Measurements from ENCODE around the gene SLC10A1. TPM values are rescaled to one million over a fixed set of nuclear protein-coding genes. Genes with fewer than 3 reads are reported as not detected.

The SLC10A1 gene
- total RNA-seq, 1 donor from 2014 or later, result not detected

DNA sequence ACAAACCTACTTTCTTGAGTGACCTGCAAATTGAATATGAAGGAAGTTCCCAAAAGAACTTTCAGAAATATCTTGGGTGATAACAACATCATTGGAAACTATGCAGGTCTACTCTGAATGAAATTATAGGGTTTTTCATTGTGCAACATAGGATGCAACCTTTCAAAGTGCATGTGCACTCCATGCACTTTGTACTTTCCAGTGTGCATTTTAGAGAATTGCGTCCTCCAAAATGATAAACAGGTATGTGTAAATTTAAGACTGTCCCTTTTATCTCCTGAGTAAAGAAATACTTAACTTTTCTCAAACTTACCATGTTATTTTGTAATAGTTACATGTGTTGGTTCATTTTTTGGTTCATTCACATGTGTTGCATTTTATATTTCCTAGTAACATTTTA, 16.9 kb downstream of the SLC10A1 start:
- no peak for TF ChIP-seq POLR2A (IDR thresholded peaks at IDR 0.05)
- TF ChIP-seq, protein P1, sequence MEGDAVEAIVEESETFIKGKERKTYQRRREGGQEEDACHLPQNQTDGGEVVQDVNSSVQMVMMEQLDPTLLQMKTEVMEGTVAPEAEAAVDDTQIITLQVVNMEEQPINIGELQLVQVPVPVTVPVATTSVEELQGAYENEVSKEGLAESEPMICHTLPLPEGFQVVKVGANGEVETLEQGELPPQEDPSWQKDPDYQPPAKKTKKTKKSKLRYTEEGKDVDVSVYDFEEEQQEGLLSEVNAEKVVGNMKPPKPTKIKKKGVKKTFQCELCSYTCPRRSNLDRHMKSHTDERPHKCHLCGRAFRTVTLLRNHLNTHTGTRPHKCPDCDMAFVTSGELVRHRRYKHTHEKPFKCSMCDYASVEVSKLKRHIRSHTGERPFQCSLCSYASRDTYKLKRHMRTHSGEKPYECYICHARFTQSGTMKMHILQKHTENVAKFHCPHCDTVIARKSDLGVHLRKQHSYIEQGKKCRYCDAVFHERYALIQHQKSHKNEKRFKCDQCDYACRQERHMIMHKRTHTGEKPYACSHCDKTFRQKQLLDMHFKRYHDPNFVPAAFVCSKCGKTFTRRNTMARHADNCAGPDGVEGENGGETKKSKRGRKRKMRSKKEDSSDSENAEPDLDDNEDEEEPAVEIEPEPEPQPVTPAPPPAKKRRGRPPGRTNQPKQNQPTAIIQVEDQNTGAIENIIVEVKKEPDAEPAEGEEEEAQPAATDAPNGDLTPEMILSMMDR (IDR thresholded peaks at IDR 0.05), result no peak
- H3K27ac ChIP-seq, result no peak overlapping the region
- intact Hi-C loops (cut with DNase I), result no loop called here
- peaks cover 0 to 35% of the 10 kb centered on the region in 2 donors for H3K36me3 ChIP-seq
- H3K27me3 ChIP-seq, result no peaks in the 10 kb centered on the region
- H3K4me3 ChIP-seq, result no peak overlapping the region
- no peaks in the 10 kb centered on the region for H3K9me3 ChIP-seq
- H3K4me1 ChIP-seq, result peaks cover 5% of the 10 kb centered on the region
- no peak for DNase-seq (ENCODE audit: extremely low spot score in 2 of 2)

- Histone ChIP-seq H3K36me3 (peaks cover 0 to 45% of the 10 kb centered on the region in 2 donors), H3K9me3 (no peaks in the 10 kb centered on the region), H3K27ac (no peak overlapping the region), H3K4me1 (peaks cover 14% of the 10 kb centered on the region), H3K27me3 (no peaks in the 10 kb centered on the region), H3K4me3 (no peak overlapping the region)
- intact Hi-C loops (cut with DNase I), result no loop called here
- no peak for DNase-seq (ENCODE audit: extremely low spot score in 2 of 2)
- TF ChIP-seq POLR2AphosphoS5 (IDR thresholded peaks at IDR 0.05; ENCODE audit: insufficient read depth in 1 of 2, low read depth in 1 of 2) (no peak), POLR2A (IDR thresholded peaks at IDR 0.05) (no peak)
- TF ChIP-seq, protein P1 (IDR thresholded peaks at IDR 0.05), result no peak
These were observed 18.0 kb downstream of the SLC10A1 start for GRCh38 chr14:69779088-69779487.

DNA sequence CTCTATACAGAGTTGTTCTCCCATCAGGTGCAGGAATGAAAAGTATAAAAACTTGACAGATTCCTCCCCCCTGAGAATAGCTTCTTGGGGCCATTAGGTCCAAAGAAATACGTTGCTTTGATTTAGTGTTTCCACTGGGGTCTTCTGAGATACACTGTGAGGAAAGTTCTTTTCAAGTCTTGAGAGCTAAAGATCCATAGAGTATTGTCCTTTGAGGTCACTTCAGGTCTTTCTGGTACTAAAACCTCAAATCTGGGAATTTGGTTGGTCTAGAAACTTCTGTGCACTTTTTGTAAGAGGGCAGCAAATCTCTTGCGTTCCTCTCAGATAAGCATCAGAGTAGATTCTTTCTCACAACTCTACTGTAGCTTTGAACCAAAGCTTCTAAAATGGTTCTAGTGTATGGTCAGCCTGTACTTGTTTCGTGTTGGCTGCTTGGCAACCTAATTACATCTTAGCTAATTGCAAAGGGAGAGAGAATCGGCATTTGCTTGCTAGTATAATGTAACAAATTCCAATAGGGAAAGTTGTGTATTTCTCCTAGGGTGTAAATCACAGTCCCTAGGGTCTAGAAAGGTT, 20.1 kb downstream of the SLC10A1 start:
- H3K27ac ChIP-seq, result no peak overlapping the region
- H3K9me3 ChIP-seq, result no peaks in the 10 kb centered on the region
- peaks cover 3 to 66% of the 10 kb centered on the region in 2 donors for H3K36me3 ChIP-seq
- H3K4me1 ChIP-seq, result peaks cover 23% of the 10 kb centered on the region
- no peak overlapping the region for H3K4me3 ChIP-seq
- TF ChIP-seq POLR2AphosphoS5 (IDR thresholded peaks at IDR 0.05; ENCODE audit: insufficient read depth in 1 of 2, low read depth in 1 of 2), result no peak
- TF ChIP-seq, protein P1 (IDR thresholded peaks at IDR 0.05), result no peak
- no peak for TF ChIP-seq POLR2A (IDR thresholded peaks at IDR 0.05)
- intact Hi-C loops (cut with DNase I), result no loop called here
- H3K27me3 ChIP-seq, result no peaks in the 10 kb centered on the region
- no peak for DNase-seq (ENCODE audit: extremely low spot score in 2 of 2)

DNA sequence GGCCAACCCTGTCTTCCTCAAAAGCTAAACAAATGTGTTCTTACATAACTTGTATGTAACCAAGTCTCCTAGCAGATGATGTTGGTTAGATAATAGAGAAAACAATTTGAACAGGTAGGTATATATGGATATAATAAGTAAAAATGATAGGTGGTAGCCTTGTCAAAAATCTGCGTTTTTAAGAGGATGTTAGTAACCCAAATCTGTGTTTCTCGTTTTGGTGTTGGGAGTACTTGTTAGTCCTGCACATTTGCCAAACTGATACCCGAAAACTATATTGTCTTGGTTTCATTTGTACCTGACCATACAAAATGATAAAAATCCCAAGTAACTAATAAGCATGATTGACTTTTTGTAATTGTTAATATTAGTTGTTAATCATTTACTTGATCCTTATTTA, 22.0 kb downstream of the SLC10A1 start:
- Histone ChIP-seq H3K9me3 (no peaks in the 10 kb centered on the region), H3K36me3 (peaks cover 4 to 80% of the 10 kb centered on the region in 2 donors), H3K27ac (no peak overlapping the region), H3K4me1 (peaks cover 42% of the 10 kb centered on the region), H3K27me3 (no peaks in the 10 kb centered on the region), H3K4me3 (no peak overlapping the region)
- no peak for TF ChIP-seq POLR2AphosphoS5 (IDR thresholded peaks at IDR 0.05; ENCODE audit: insufficient read depth in 1 of 2, low read depth in 1 of 2)
- TF ChIP-seq, protein P1 (IDR thresholded peaks at IDR 0.05), result no peak
- TF ChIP-seq POLR2A (IDR thresholded peaks at IDR 0.05), result no peak
- intact Hi-C loops (cut with DNase I), result no loop called here
- DNase-seq (ENCODE audit: extremely low spot score in 2 of 2), result no peak

DNA sequence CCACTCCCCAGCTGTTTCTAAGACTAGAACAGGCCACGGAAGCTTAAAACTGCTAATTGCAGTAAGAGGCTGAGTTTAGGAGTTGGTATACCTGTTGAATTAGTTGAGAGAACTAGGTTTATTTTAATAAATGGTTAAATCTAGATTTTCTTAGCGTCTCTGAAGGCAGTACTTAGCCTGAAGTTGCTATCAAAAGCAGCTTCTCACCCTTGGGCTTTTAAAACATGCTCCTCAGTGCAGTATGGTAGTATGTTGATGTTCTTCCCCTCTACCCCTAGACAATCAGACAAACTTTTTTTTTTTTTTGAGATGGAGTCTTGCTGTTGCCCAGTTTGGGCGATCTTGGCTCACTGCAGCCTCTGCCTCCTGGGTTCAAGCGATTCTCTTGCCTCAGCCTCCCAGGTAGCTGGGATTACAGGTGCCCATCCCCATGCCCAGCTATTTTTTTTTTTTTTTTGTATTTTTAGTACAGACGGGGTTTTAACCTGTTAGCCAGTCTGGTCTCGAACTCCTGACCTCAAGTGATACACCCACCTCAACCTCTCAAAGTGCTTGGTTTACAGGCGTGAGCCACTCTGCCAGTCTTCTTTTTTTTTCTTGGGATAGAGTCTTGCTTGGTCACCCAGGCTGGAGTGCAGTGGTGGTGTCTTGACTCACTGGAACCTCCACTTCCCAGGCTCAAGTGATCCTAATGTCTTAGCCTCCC, 23.3 kb downstream of the SLC10A1 start:
- Histone ChIP-seq H3K27me3 (no peaks in the 10 kb centered on the region), H3K4me1 (peaks cover 55% of the 10 kb centered on the region), H3K9me3 (no peaks in the 10 kb centered on the region), H3K4me3 (no peak overlapping the region), H3K27ac (no peak overlapping the region), H3K36me3 (peaks cover 11 to 82% of the 10 kb centered on the region in 2 donors)
- intact Hi-C loops (cut with DNase I), result no loop called here
- TF ChIP-seq, protein P1 (IDR thresholded peaks at IDR 0.05), result no peak
- no peak for DNase-seq (ENCODE audit: extremely low spot score in 2 of 2)
